GM19043 (cell line): ENCODE data around the gene FRMD8.

Source experiments
- ATAC-seq: cut with Tn5 transposase; IDR thresholded peaks from one replicate; pipeline ENCODE4 v1.9.1; 2021; ENCODE audit warnings: low read depth; ENCODE audit not compliant: unreplicated experiment

The FRMD8 gene

DNA sequence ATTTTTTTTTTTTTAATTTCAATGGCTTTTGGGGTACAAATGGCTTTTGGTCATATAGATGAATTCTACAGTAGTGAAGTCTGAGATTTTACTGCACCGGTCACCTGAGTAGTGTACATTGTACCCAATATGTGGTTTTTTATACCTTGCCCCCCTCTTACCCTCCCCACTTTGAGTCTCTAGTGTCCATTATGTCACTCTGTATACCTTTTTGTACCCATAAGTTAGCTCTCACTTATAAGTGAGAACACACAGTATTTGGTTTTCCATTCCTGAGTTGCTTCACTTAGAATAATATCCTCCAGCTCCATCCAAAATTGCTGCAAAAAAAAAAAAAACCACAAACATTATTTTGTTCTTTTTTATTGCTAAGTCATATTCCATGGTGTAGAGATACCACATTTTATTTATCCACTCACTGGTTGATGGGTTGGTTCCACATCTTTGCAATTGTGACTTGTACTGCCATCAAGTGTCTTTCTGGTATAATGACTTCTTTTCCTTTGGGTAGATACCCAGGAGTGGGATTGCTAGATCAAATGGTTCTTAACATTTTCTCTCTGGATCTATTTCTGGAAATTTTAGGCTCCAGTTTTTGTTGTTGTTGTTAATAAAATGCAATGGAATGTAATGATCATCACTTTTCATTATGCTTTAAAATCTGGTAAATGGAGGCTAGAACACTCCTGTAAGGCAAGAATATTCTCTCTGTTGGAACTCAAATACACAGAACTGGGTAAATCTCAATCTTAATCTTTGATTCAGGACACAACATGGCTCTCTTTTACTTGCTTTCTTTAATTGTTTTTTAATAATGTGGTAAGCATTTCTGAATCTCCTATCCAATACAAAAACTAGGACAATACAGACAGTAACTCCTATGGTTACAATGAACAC lies 46.5 kb downstream of the FRMD8 start:
- no peak for ATAC-seq

DNA sequence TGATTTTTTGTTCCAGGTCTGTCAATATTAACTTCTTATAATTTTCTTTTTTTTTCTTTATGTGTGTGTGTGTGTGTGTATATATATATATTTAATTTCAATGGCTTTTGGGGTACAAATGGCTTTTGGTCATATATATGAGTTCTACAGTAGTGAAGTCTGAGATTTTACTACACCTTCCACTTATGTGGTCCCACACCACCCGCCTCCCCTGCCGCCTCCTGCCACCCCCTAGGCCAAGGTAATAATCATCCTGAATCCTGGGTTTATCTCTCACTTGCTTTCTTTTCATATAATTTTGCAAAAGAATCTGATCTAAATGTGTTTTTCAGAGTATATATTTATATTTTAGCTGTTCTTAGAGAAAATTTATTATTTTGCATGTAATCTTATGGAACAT lies 47.2 kb downstream of the FRMD8 start:
- no peak for ATAC-seq

- ATAC-seq = no peak
Observed at GRCh38 chr11:65434057-65434666, 47.7 kb downstream of the FRMD8 start.

DNA sequence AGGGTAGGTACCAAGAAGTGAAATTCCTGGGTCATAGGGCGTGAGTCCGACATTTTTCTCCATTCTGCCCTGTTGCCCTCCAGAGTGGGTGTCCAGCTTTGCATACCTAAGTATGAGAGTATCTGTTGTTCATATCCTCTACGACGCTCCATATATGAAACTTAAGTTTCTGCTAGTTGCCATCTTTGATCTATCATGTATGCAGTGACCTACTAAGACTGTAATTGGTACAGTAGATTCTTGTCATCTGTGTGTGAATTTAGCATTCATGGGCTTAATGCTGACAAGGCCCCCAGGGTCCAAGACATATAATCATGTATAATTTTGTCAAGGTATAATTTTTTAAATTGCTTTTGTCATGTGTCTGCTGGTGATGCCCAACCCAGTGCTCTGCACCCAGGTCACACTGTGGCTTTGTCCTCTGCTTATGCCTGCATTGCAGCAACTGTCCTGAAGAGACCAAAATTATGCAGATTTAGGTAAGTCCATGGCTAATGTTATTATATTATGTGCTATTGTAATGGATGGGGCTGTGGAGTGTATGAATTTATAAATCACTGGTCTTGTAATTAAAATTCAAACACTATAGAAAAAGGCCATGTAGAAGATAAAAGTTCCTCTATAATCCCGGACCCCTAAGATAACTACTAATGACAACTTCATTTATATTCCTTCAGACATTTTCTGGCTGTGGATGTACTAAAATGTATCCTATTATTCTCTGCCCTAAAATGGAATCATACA lies 48.4 kb downstream of the FRMD8 start:
- ATAC-seq = no peak

DNA sequence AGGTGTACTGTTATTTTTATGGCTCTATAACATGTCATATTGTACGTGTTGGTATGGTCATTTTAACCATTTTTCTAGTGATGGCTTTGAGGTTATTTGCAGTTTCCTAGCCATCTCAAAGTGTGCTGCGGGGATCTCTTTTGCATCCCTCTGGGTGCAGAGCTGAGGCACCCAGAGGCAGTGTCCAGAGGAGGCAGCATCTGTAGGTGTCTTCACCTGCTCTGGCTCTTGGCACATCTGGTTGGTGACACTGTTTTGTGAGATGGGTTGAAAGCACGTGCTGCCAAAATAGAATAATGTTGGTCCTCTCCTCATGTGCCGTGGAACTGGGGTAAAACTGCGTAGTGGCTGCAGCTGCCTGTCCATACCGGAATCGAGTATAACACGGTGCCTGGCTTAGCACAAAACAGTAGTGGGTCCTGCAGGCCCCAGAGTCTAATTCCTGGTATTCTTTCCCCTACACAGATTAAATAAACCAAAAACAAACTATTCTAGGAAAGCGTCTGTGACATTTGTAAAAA lies 49.0 kb downstream of the FRMD8 start:
- ATAC-seq = no peak

DNA sequence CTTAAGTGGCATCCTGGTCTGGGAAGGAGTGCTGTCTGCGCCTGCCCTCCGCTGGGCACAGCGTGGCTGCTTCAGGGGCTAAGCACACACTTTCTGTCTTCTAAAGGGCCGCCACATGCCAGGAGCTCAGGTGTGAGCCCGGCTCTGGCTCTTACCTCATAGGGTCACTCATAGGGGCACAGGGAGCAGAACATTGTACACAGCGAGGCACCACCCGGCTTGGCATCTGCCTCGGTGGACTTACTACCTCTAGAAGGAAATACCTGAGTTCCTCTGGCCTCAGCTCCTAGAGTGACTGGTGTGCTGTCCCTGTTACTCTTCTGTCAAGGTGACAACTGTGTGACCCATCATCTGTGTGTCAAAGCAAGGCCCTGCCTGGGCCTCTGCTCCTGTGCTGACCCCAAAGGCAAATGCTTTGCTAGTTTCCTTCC lies 49.6 kb downstream of the FRMD8 start:
- ATAC-seq = no peak

- ATAC-seq = no peak
Observed at GRCh38 chr11:65436412-65437032, 50.1 kb downstream of the FRMD8 start.

GRCh38 chr11:65437436-65438227 lies 51.2 kb downstream of the FRMD8 start:
- ATAC-seq = no peak

DNA sequence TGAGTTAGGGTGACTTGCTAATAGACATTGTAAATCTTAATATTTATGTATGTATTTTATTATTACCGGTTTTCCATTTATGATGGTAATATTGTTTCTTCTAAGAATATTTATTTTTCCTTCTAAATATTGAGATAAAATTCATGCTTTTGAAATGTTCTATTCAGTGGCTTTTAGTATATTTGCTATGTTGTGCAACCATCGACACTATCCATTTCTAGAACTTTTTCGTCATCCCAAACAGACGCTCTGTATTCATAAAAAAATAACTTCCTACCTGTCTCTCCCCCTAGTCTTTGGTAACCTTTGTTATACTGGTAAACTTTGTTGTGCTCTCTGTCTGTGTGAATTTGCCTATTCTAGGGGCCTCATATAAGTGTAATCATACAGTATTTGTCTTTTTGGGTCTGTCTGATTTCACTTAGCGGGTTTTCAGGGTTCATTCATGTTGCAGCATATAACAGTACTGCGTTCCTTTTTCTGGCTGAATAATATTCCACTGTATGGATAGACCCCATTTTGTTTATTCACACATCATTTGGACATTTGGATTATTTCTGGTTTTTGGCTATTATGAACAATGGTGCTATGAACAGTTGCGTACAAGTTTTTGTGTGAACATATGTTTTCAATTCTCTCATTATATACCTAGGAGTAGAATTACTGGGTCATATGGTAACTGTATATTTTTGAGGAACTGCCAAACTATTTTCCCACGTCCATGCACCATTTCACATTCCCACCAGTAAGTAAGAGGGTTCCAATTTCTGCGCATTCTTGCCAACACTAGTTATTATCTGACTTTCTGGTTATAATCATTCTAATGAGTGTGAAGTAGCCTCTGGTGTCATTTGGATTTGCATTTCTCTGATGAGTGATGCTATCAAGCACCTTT lies 52.1 kb downstream of the FRMD8 start:
- ATAC-seq = no peak

DNA sequence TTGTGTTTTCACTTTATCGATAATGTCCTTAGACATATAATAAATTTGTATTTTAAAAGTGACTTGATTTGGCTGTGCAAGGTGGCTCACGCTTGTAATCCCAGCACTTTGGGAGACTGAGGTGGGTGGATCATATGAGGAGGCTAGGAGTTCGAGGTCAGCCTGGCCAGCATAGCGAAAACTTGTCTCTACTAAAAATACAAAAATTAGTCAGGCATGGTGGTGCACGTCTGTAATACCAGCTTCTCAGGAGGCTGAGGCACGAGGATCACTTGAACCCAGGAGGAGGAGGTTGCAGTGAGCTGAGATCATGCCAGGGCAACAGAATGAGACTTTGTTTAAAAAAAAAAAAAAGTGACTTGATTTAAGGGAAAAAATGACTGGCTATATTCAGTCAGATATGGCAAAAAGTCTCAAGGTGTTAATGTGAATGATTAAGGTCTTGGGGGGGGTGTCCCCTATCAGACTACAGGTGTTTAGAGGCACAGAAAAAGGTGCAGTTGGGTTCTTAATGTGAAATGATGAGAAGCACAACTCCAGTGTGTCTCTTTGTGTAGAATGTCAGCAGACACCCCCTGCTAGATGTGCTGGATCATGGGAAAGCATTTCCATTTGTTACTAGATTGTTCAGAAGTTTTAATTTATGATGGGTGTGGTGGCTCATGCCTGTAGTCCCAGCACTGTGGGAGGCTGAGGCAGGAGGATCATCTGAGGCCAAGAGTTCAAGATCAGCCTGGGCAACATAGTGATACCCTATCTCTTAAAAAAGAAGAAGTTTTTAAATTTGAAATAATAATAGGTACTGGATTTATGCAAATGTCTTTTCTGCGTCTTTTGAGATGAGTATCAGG lies 53.1 kb downstream of the FRMD8 start:
- no peak for ATAC-seq

DNA sequence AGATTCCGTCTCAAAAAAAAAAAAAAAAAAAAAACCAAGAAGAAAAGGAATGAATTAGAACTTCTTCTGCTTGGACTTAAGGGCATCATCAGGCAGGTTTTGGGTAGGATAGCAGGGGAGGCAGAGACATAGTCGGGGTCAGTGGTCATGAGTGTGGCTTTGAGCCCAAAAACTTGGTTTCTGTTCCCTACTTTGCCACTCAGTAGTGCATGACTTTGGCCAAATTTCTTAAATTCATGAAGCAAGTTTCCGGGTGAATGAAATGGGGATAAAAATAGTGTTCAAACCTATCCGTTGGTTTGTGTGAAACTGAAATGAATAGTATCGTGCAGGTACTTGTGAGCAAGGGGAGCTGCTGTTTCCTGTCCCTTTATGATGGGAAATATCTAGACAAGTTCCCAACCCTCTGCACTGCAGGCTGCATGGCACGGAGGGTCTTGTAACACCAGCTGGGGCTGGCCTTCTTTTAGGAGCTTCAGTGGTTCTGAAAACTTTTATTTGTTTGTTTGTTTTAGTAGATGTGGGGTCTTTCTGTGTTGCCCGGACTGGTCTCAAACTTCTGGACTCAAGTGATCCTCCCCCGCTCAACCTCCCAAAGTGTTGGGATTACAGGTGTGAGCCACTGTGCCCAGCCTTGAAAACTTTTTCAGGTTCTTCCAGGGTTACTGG lies 54.5 kb downstream of the FRMD8 start:
- ATAC-seq = peak; percentile 41

- ATAC-seq = no peak
Observed at GRCh38 chr11:65442842-65443331, 56.5 kb downstream of the FRMD8 start.

- ATAC-seq = no peak
Observed at GRCh38 chr11:65444314-65445051, 58.0 kb downstream of the FRMD8 start.

DNA sequence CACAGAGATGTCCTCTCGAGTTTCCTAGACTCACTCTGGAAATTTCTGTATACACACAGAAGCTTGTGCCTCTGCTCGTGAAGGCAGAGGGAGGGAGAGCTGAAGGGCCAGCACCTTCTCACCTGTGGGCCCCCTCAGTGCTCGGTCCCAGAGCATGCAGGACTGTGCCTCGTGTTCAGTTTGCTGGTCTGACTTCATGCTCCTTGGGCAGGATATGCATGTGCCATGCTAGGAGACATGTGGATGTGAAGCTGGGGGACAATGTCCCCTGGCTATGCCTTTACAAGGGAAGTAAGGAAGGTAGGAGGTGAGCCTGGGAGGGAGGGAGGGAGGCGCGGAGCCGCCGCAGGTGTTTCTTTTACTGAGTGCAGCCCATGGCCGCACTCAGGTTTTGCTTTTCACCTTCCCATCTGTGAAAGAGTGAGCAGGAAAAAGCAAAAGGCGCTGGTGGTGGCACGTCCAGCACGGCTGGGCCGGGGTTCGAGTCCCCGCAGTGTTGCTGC lies 58.7 kb downstream of the FRMD8 start:
- no peak for ATAC-seq

DNA sequence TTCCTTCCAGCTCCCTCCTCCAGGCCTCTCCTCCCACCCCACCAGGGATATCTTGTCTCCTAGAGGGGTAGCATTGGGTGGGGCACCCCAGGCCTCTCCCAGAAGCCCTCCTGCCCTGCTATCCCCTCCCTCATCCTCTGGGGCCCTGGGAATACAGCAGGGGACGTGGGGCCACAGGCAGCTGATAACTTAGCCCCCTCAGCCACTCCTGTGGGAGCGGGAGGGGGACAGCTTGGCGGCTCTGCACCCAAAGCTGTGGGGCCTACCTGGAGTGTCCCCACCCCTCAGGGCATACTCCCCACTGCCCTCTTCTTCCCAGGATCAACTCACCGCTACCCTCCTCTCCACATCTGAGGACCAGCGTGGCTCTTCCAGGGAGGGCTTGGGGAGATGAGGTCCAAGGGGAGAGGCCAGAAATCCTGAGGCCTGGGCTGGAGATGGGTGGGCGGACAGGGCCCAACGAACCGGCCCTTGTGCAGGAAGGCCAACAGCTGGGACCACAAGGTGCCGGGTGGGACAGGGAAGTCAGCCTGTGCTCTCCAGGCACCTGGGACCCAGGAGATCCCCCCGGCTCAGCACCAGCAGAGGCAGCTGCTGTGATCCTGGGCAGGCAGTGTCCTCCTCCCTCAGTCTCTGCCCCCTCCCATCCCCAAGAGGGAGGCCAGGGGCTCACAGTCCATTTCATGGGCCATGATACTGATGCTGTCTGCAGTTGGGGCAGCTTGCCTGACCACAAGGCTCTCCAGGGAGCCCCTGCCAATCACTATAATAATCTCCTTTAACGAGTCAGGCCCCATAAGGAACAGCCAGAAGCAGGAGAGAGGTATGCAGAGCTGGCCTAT lies 59.4 kb downstream of the FRMD8 start:
- no peak for ATAC-seq
